ENCODE data around the gene PCNT. TPM values are rescaled to one million over a fixed set of nuclear protein-coding genes. Genes with fewer than 3 reads are reported as not detected.

PCNT gene
- total RNA-seq, 2 experiments from 2014 or later, result 54.4 to 55.5 TPM

DNA sequence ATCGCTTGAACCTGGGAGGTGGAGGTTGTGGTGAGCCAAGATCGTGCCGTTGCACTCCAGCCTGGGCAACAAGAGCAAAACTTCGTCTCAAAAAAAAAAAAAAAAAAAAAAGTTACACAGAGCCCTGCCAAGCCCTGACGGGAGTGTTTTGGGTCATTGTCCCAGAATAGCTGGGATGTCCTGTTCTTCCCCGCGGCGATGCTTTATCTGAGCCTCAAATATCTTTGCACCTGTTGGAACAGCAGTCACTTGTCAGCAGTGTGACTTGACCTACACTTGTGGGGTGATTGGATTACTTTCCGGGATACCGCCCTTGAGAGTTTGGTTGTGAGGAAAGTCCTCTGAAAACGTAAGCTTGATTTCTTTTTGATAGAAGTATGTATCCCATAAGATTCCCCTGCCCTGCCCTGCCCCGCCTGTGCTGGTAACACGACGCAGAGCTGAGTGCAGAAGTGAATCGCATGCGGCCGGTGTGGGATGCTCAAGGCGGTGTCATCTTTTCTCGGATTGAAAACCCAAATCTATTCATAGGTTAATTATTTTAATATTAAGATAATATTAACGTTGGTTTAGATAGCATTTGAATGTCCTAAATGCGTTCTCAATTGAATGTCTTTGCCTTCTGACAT lies 50.9 kb downstream of the PCNT start:
- intact Hi-C loops (cut with DNase I, micrococcal nuclease), result no loop called here
- DNase-seq, result no peak
- H3K27me3 Mint-ChIP-seq, result no peaks in the 10 kb centered on the region
- H3K4me1 ChIP-seq (ENCODE audit: insufficient read depth, low read length), result no peaks in the 10 kb centered on the region
- CTCF ChIA-PET, result no interaction called here
- H3K27ac Mint-ChIP-seq, result no peak overlapping the region
- no peaks in the 10 kb centered on the region for H3K27me3 ChIP-seq (ENCODE audit: control insufficient read depth in 1 of 2, insufficient read depth in 2 of 2, low read length in 2 of 2)
- POLR2A ChIA-PET, result no interaction called here
- peaks cover 3% of the 10 kb centered on the region for H3K36me3 ChIP-seq (ENCODE audit: insufficient read depth, low read length)
- peaks cover 5% of the 10 kb centered on the region for H3K4me1 Mint-ChIP-seq (ENCODE audit: low read depth)
- no peak overlapping the region for H3K4me3 Mint-ChIP-seq
- H3K4me3 ChIP-seq (ENCODE audit: low read length), result no peak overlapping the region
- no peak for TF ChIP-seq CTCF (IDR thresholded peaks at IDR 0.05)
- H3K27ac ChIP-seq (ENCODE audit: low read depth in 1 of 2, low read length in 2 of 2), result no peak overlapping the region
- peaks cover 0 to 9% of the 10 kb centered on the region in 2 experiments for H3K9me3 ChIP-seq (ENCODE audit: control insufficient read depth in 1 of 2, insufficient read depth in 1 of 2, low read length in 2 of 2)
- ATAC-seq (ENCODE audit: poor library complexity), result no peak
- H3K9me3 Mint-ChIP-seq, result no peaks in the 10 kb centered on the region
- H3K36me3 Mint-ChIP-seq (ENCODE audit: low read depth), result peaks cover 33% of the 10 kb centered on the region

GRCh38 chr21:46375560-46376230 lies 51.7 kb downstream of the PCNT start:
- ChIA-PET CTCF (no interaction called here), POLR2A (no interaction called here)
- Histone ChIP-seq H3K36me3 (ENCODE audit: insufficient read depth, low read length) (peaks cover 3% of the 10 kb centered on the region), H3K4me1 (ENCODE audit: insufficient read depth, low read length) (no peaks in the 10 kb centered on the region), H3K9me3 (ENCODE audit: control insufficient read depth in 1 of 2, insufficient read depth in 1 of 2, low read length in 2 of 2) (peaks cover 0 to 9% of the 10 kb centered on the region in 2 experiments), H3K27me3 (ENCODE audit: control insufficient read depth in 1 of 2, insufficient read depth in 2 of 2, low read length in 2 of 2) (no peaks in the 10 kb centered on the region), H3K27ac (ENCODE audit: low read depth in 1 of 2, low read length in 2 of 2) (no peak overlapping the region), H3K4me3 (ENCODE audit: low read length) (no peak overlapping the region)
- intact Hi-C loops (cut with DNase I, micrococcal nuclease), result no loop called here
- no peak for TF ChIP-seq CTCF (IDR thresholded peaks at IDR 0.05)
- H3K27me3 Mint-ChIP-seq, result no peaks in the 10 kb centered on the region
- no peak for ATAC-seq (ENCODE audit: poor library complexity)
- H3K9me3 Mint-ChIP-seq, result no peaks in the 10 kb centered on the region
- peaks cover 33% of the 10 kb centered on the region for H3K36me3 Mint-ChIP-seq (ENCODE audit: low read depth)
- no peak overlapping the region for H3K27ac Mint-ChIP-seq
- H3K4me3 Mint-ChIP-seq, result no peak overlapping the region
- DNase-seq, result no peak
- H3K4me1 Mint-ChIP-seq (ENCODE audit: low read depth), result peaks cover 5% of the 10 kb centered on the region

- H3K4me1 Mint-ChIP-seq (ENCODE audit: low read depth), result peaks cover 5% of the 10 kb centered on the region
- H3K9me3 Mint-ChIP-seq, result no peaks in the 10 kb centered on the region
- no peaks in the 10 kb centered on the region for H3K27me3 Mint-ChIP-seq
- no peak overlapping the region for H3K27ac ChIP-seq (ENCODE audit: low read depth in 1 of 2, low read length in 2 of 2)
- no peak overlapping the region for H3K4me3 Mint-ChIP-seq
- H3K9me3 ChIP-seq (ENCODE audit: control insufficient read depth in 1 of 2, insufficient read depth in 1 of 2, low read length in 2 of 2), result peaks cover 0 to 9% of the 10 kb centered on the region in 2 experiments
- no peaks in the 10 kb centered on the region for H3K27me3 ChIP-seq (ENCODE audit: control insufficient read depth in 1 of 2, insufficient read depth in 2 of 2, low read length in 2 of 2)
- H3K27ac Mint-ChIP-seq, result no peak overlapping the region
- POLR2A ChIA-PET, result no interaction called here
- H3K4me3 ChIP-seq (ENCODE audit: low read length), result no peak overlapping the region
- peaks cover 33% of the 10 kb centered on the region for H3K36me3 Mint-ChIP-seq (ENCODE audit: low read depth)
- peaks cover 3% of the 10 kb centered on the region for H3K36me3 ChIP-seq (ENCODE audit: insufficient read depth, low read length)
- intact Hi-C loops (cut with DNase I, micrococcal nuclease), result no loop called here
- DNase-seq (no peak), ATAC-seq (ENCODE audit: poor library complexity) (no peak)
- no peaks in the 10 kb centered on the region for H3K4me1 ChIP-seq (ENCODE audit: insufficient read depth, low read length)
- TF ChIP-seq CTCF (IDR thresholded peaks at IDR 0.05), result no peak
- CTCF ChIA-PET, result no interaction called here
Observed at GRCh38 chr21:46376231-46376628, 52.3 kb downstream of the PCNT start.
